T-helper 1 cell treated with Interleukin-12 subunit alpha and Interleukin-12 subunit beta and Interleukin-4 antibody, amounts not matched to agents 30 ng/mL and 1 ng/mL, for 36 hours (primary cell): ENCODE data around the gene FAM24A. TPM values are rescaled to one million over a fixed set of nuclear protein-coding genes. Genes with fewer than 3 reads are reported as not detected.

ENCODE experiments used
- intact Hi-C: fragments of 100-400 bp; cut with micrococcal nuclease; formaldehyde crosslinking; loops from one replicate; pipeline ENCODE4 v1.15.1; 2024
- total RNA-seq: library from RNA; stranded (reverse); gene quantifications from 2 replicates; pipeline ENCODE4 v1.2.3, GENCODE V29; 2022

The FAM24A gene
- total RNA-seq, 1 donor from 2014 or later: not detected

DNA sequence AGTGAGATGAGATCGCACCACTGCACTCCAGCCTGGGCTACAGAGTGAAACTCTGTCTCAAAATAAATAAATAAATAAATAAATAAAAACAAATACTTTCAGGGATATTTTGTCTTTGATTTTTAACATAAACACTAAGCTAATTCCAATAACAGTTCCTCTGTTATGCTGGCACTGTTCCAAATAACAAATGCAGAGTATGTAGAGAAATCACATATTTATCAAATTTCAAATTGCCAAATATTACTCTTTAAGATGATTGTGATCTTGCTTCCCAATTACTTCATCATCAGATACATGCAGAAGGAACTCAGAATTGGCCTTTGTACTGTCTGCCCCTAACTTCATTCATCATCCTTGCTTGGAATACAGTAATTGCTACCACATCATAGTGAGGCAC lies 19.7 kb downstream of the FAM24A start:
- intact Hi-C loops: no loop called here

DNA sequence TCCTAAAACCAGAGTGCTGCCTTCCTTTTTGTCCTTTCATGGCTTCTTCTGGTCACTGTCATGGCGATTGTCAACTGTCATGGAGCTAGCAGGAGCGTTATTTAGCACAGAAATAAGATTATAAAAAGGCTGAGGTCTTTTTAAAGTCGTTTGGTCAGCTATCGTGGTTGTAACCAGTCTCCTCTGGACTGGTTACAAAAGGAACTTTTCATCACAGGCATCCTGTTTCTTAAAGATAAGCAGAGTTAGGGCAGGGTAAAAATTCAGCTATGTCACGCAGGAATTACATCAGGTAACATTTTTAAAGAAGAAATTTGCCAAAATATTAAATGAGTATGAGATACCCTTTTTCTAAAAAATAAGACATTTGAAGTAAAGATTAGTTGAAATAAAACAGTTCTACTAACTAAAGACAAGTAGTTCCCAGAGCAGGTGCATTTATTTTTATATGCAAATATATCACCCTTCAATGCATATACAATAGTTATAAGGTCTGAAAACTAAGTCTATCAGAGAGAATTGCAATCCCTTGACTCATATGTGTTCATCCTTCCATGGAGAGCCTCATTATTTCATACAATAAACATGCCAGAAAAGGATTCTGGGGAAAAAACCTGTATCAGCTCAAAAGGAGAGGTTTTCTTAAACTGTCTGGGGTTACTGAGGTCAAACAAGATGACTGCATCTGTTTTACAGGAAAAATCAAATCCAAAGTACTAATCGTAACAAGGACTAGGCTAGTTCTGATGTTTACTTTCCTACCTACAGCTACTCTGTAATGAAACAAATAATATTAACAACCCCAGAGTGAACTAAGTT lies 20.9 kb downstream of the FAM24A start:
- intact Hi-C loops: no loop called here

DNA sequence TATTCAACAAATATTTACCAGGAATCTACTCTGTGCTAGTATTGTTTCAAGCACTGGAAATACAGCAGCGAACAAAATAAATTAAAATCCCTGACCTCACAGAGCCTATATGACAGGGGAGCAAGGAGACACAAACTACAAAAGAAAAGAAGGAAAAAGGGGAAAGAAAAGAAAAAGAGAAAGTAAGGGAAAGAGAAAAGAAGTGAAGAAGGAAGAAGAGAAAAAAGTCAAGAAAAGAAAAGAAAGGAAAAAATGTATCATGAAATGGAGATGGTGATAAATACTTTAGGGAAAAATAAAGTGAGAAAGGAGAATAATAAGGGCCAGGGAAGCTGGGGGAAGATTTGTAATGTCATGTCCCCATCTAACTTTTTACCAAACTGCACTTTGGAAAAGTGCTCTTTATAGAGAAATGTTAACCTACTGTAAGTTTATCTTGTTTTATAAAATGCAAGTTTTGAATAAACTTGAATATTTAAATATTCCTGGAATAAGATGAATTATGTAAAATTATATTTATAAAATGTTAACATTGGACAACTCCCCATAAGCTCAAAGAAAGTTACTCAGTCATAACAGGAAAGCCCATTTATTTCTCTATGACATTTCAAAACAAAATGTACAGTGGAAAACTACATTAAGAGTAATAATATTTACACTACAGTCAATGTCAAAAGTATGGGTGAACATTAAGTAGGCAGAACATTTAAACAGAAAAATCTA lies 28.9 kb downstream of the FAM24A start:
- intact Hi-C loops: no loop called here

DNA sequence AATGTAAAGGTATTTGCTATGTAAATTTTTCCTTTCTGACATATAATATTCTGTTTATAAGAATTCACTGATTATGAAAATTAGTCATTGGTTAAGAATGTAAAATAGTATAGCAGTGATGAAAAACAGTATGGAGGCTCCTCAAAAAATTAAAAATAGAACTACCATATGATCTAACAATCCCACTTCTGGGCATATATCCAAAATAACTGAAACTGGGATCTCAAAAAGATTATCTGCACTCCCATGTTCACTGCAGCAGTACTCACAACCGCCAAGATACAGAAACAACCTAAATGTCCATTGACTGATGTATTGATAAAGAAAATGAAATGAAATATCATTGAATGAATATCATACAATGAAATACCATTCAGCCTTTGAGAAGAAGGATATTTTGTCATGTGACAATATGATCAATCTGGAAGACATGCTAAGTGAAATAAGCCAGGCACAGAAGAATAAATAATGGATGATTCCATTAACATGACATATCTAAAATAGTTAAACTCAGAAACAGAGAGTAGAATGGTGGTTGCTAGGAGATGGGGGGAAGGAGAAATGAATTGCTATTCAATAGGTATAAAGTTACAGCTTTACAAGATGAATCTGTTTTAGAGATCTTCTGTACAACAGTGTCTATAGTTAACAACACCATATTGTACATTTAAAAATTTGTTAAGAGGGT lies 29.6 kb downstream of the FAM24A start:
- intact Hi-C loops: no loop called here

DNA sequence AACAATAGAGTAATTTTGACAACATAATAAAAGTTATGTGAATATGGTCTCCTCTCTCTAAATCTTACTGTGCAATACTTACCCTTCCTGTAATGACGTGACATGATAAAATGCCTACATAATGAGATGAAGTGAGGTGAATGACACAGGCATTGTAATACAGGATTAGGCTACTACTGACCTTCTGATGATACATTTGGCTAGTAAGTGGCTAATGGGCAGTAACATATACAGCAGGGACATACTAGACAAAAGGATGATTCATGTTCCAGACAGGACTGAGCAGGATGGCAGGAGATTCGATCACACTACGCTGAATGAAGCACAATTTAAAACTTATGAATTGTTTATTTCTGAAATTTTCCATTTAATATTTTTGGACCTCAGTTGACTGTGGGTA lies 38.9 kb downstream of the FAM24A start:
- intact Hi-C loops: no loop called here

DNA sequence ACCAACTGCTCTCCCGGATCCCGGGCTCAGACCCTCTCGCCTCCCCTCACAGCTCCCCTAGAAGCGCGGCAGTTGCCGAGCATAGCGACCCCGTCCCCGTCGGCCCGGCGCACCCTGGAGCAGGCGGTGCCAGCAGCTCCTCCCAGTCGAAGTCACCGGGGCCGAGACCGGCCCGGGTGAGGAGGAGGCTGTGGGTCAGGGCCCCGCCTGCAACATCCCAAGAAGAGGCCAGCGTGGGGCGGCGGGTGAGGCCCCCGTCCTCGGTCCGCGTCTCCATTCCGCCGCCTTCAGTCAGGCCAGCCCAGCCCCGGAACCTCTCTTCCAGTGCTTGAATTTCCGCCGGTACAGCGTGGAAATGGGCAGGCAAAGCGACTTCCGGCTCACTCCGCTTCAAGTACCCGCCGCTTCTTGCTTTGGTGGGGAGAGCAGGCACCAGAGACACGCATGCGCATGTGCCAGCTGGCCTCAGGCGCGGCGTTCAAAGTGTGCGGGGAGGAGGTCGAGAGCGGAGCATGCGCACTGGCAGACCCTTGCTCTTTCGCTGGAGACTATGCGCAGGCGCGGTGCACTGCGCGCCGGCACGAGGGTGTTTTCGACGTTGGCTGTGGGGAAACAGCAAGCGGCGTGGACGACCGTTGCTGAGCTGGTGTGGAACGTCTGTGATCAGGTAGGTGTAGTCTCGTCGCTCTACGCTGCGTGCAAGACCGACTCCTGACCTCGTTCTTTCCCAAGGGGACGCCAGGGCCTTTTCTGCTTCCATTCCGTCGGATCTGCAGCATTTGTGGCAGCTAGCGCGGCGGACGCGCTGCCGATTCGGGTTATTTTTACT lies 43.7 kb downstream of the FAM24A start, which contains the start of gene C10orf88:
Gene C10orf88 (minus strand): TSS at position 326 of the 829 bp plus-strand sequence. CDS start 49 bp downstream, at position 277.
- intact Hi-C loops: loop anchor here (1.0 to 5.0 kb wide), 6 partner anchors 26 to 200 kb away; partner anchors contain the start of genes BUB3, FAM24B, HMX3 and IKZF5

DNA sequence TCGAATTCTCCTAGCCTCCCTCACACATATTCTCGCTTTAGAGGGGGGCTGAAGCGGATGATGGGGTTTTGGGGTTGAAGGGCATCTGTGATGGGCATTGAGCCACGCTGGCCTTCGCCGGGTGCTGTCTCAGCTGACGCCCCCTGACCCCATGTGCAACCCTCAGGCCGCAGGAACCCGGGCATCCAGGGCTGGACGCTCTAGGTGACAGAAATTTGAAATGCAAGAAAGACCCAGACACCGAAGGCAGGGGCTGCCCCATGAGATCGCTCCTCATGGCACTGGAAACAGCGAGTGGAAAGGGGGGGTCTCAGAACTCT lies 44.3 kb downstream of the FAM24A start:
- intact Hi-C loops: loop anchor here (1.0 to 5.0 kb wide), 6 partner anchors 26 to 200 kb away; partner anchors contain the start of genes BUB3, FAM24B, HMX3 and IKZF5

DNA sequence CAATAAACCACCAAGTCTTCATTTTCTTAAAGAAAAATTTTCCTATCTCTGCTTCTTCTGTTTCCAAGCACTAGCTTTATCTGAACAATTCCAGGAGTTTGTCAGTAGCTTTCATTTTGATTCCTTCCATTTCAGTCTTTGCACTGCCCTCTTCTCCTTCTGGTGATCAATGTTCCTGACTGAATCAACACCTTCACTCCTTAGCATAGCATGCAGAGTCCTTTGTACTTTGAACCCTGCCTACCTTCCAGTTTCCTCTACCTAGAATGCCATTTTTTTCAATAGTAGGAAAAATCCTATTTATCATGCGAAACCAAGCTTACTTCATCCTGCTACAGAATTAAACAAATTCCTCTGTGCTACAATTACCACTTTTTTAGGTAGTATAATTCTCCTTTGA lies 45.5 kb downstream of the FAM24A start:
- intact Hi-C loops: no loop called here

DNA sequence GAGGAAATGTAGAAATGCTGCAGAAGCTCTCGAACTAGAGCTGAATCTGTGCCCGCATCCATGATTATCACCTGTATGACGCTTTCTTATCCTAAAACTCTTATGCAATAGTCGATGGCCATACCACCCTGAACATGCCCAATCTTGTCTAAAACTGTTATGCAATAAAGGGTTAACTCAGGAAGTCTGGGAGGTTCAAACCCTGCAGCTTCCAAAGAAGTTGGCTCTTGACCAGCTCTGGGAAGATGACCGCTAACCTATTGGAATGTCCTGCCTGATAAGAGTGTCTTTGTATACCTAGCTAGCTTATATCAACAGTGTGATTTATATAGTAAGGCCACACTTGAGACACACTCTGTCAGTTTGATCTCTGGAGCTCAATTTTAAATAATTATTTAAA lies 47.1 kb downstream of the FAM24A start:
- intact Hi-C loops: no loop called here

DNA sequence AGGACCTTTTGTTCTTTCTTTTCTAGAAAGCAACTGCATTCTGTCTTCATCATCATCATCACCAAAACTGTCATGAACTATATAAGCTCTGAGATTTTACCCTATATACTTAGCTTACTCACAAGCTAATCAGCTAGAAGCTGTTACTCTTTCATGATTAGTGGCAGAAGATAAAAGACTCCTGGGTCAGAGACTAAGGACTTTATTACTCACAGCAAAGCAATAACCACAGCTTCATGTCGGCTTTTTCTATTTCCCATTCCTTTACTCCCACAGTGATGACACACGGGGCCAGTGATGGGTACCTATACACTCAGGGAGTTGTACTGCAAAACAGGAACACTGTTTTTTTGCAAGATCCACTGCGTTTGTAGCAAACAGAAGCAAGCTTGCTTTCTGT lies 52.0 kb downstream of the FAM24A start:
- intact Hi-C loops: no loop called here

Other genes with a start within 250 kb of the FAM24A start
- not detected in 2 replicates for gene C10orf120, start 210.8 kb upstream of the FAM24A start, total RNA-seq
- 3.0 and 3.4 TPM in 2 replicates for gene CUZD1, start 64.8 kb upstream of the FAM24A start, total RNA-seq
- 11.8 and 14.2 TPM in 2 replicates for gene FAM24B, start 31.0 kb upstream of the FAM24A start, total RNA-seq
- 14.8 and 16.0 TPM in 2 replicates for gene C10orf88, start 43.6 kb downstream of the FAM24A start, total RNA-seq
- gene PSTK, start 69.8 kb downstream of the FAM24A start, total RNA-seq: 3.8 and 5.1 TPM in 2 replicates
- gene IKZF5, start 98.2 kb downstream of the FAM24A start, total RNA-seq: 14.4 and 19.8 TPM in 2 replicates
- gene ACADSB, start 98.4 kb downstream of the FAM24A start, total RNA-seq: 21.1 and 22.7 TPM in 2 replicates
- not detected in 2 replicates for gene HMX3, start 225.4 kb downstream of the FAM24A start, total RNA-seq
- not detected in 2 replicates for gene HMX2, start 237.5 kb downstream of the FAM24A start, total RNA-seq
- gene BUB3, start 243.8 kb downstream of the FAM24A start, total RNA-seq: 186 and 187 TPM in 2 replicates